Hematopoietic multipotent progenitor cell treated with erythropoietin and hydrocortisone succinate and interleukin-3 and kit ligand, for 15 days (in vitro differentiated cells): ENCODE data around the gene TMEM161A.
A peak's percentile ranks its signal among the peaks of the same experiment; 100 is the strongest.
"Not testable (repeated sequence)": the region's sequence is repeated elsewhere in the genome, so short reads cannot be mapped to it uniquely, and the experiment has no call there.

Experiments used
- DNase-seq: peaks from one replicate; pipeline ENCODE4 v3.0.0-alpha.2; 2015; ENCODE audit warnings: low spot score

TMEM161A gene

GRCh38 chr19:19155495-19156219 is 17.4 kb upstream of the TMEM161A start:
- no peak for DNase-seq

- no peak for DNase-seq
Observed at GRCh38 chr19:19154768-19155494, 16.7 kb upstream of the TMEM161A start.

GRCh38 chr19:19152668-19153384 is 14.5 kb upstream of the TMEM161A start:
- no peak for DNase-seq

- DNase-seq, result no peak
Observed at GRCh38 chr19:19151418-19151817, 13.1 kb upstream of the TMEM161A start.

GRCh38 chr19:19149435-19149834 is 11.2 kb upstream of the TMEM161A start:
- no peak for DNase-seq

- not testable (repeated sequence) for DNase-seq
Observed at GRCh38 chr19:19148504-19148903, 10.2 kb upstream of the TMEM161A start.

- no peak for DNase-seq
Observed at GRCh38 chr19:19147344-19147743, 9.1 kb upstream of the TMEM161A start.

GRCh38 chr19:19146865-19147264 is 8.6 kb upstream of the TMEM161A start:
- DNase-seq, result no peak

GRCh38 chr19:19145684-19146608 is 7.7 kb upstream of the TMEM161A start:
- peak; percentile 80 for DNase-seq

GRCh38 chr19:19145281-19145680 is 7.0 kb upstream of the TMEM161A start:
- no peak for DNase-seq

GRCh38 chr19:19142347-19142746 is 4.1 kb upstream of the TMEM161A start:
- no peak for DNase-seq

GRCh38 chr19:19140476-19140875 is 2.2 kb upstream of the TMEM161A start:
- DNase-seq, result no peak

- DNase-seq, result no peak
Observed at GRCh38 chr19:19139876-19140229, 1.6 kb upstream of the TMEM161A start.

- DNase-seq, result no peak
Observed at GRCh38 chr19:19137556-19138108, 646 bp downstream of the TMEM161A start.

GRCh38 chr19:19135713-19136112 is 2.6 kb downstream of the TMEM161A start:
- DNase-seq, result not testable (repeated sequence)

- no peak for DNase-seq
Observed at GRCh38 chr19:19134687-19135158, 3.6 kb downstream of the TMEM161A start.

GRCh38 chr19:19133985-19134384 is 4.3 kb downstream of the TMEM161A start:
- no peak for DNase-seq

- no peak for DNase-seq
Observed at GRCh38 chr19:19132912-19133311, 5.4 kb downstream of the TMEM161A start.

- no peak for DNase-seq
Observed at GRCh38 chr19:19131989-19132388, 6.3 kb downstream of the TMEM161A start.

- DNase-seq, result no peak
Observed at GRCh38 chr19:19126102-19126501, 12.2 kb downstream of the TMEM161A start.

- no peak for DNase-seq
Observed at GRCh38 chr19:19123386-19123785, 14.9 kb downstream of the TMEM161A start.
